PFSK-1 (cell line): ENCODE measurements around the gene ADPRHL1.

Experiments used
- POLR2AphosphoS5 ChIP-seq: IDR thresholded peaks from 2 replicates; pipeline ENCODE4 v1.6.1; 2012; ENCODE audit warnings: low read depth, mild to moderate bottlenecking, control low read depth, low read length, moderate library complexity
- SIN3A ChIP-seq: IDR thresholded peaks from 2 replicates; pipeline ENCODE4 v1.6.1; 2012; ENCODE audit warnings: mild to moderate bottlenecking, low read length, moderate library complexity, borderline replicate concordance; ENCODE audit not compliant: insufficient read depth

DNA sequence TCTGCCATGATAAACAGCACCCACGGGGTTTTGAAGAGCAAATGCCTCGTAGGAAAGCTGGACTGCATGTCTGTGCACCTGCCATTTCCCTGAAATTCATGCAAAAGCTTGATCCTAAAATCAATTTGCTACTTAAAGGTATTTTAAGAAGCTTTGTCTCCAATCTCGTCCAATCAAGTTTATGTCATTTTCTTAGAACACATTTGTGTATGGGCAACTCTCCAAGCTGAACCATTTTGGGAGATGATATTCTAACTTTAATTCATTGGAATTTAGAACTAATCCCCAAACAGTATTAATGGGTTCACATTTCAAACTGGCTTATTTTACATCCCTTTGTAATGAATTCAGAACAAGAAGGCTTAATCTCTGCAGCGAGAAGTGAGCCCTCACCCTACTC is 822 bp downstream of the ADPRHL1 start:
- TF ChIP-seq SIN3A (no peak), POLR2AphosphoS5 (no peak)
